Measurements from ENCODE around the gene EVA1A.

The EVA1A gene

GRCh38 chr2:75573145-75573878 is 12.6 kb upstream of the EVA1A start:
- H3K4me2 ChIP-seq (ENCODE audit: low read length), result no peak overlapping the region
- no peaks in the 10 kb centered on the region for H3F3A ChIP-seq (ENCODE audit: control insufficient read depth, insufficient read depth)
- TF ChIP-seq EZH2phosphoT487 (IDR thresholded peaks at IDR 0.05; ENCODE audit: borderline replicate concordance, low read length), result no peak
- TF ChIP-seq CTCF (IDR thresholded peaks at IDR 0.05; ENCODE audit: low read depth, low read length, poor library complexity, severe bottlenecking), result no peak
- H3K4me1 ChIP-seq (ENCODE audit: control insufficient read depth, low read length), result no peaks in the 10 kb centered on the region
- H3K9me2 ChIP-seq (replicated peaks; ENCODE audit: control insufficient read depth, low read length), result no peaks in the 10 kb centered on the region
- H4K20me1 ChIP-seq (ENCODE audit: control insufficient read depth, insufficient read depth, low read depth, low read length), result no peaks in the 10 kb centered on the region
- no peaks in the 10 kb centered on the region for H3K27me3 ChIP-seq (ENCODE audit: control insufficient read depth, low read length)
- no peaks in the 10 kb centered on the region for H3K79me2 ChIP-seq (ENCODE audit: control insufficient read depth, low read length)
- H3K36me3 ChIP-seq (ENCODE audit: control insufficient read depth, low read length), result no peaks in the 10 kb centered on the region
- no peak overlapping the region for H3K27ac ChIP-seq (ENCODE audit: low read depth, low read length)
- no peaks in the 10 kb centered on the region for H3K9me3 ChIP-seq (ENCODE audit: control insufficient read depth, insufficient read depth, low read length)
- no peak overlapping the region for H3K4me3 ChIP-seq (ENCODE audit: low read length)

- Histone ChIP-seq H4K20me1 (ENCODE audit: control insufficient read depth, insufficient read depth, low read depth, low read length) (no peaks in the 10 kb centered on the region), H3K9me3 (ENCODE audit: control insufficient read depth, insufficient read depth, low read length) (no peaks in the 10 kb centered on the region), H3K27me3 (ENCODE audit: control insufficient read depth, low read length) (no peaks in the 10 kb centered on the region), H3K9me2 (replicated peaks; ENCODE audit: control insufficient read depth, low read length) (no peaks in the 10 kb centered on the region), H3K36me3 (ENCODE audit: control insufficient read depth, low read length) (no peaks in the 10 kb centered on the region), H3K27ac (ENCODE audit: low read depth, low read length) (no peak overlapping the region), H3K4me2 (ENCODE audit: low read length) (no peak overlapping the region), H3K79me2 (ENCODE audit: control insufficient read depth, low read length) (no peaks in the 10 kb centered on the region), H3K4me3 (ENCODE audit: low read length) (no peak overlapping the region), H3F3A (ENCODE audit: control insufficient read depth, insufficient read depth) (no peaks in the 10 kb centered on the region), H3K4me1 (ENCODE audit: control insufficient read depth, low read length) (no peaks in the 10 kb centered on the region)
- no peak for TF ChIP-seq EZH2phosphoT487 (IDR thresholded peaks at IDR 0.05; ENCODE audit: borderline replicate concordance, low read length)
- no peak for TF ChIP-seq CTCF (IDR thresholded peaks at IDR 0.05; ENCODE audit: low read depth, low read length, poor library complexity, severe bottlenecking)
Measured at GRCh38 chr2:75571730-75572430, 11.1 kb upstream of the EVA1A start.

- H3K9me3 ChIP-seq (ENCODE audit: control insufficient read depth, insufficient read depth, low read length), result no peaks in the 10 kb centered on the region
- no peak overlapping the region for H3K4me2 ChIP-seq (ENCODE audit: low read length)
- no peaks in the 10 kb centered on the region for H3K4me1 ChIP-seq (ENCODE audit: control insufficient read depth, low read length)
- no peaks in the 10 kb centered on the region for H3K27me3 ChIP-seq (ENCODE audit: control insufficient read depth, low read length)
- H3K36me3 ChIP-seq (ENCODE audit: control insufficient read depth, low read length), result no peaks in the 10 kb centered on the region
- H3K9me2 ChIP-seq (replicated peaks; ENCODE audit: control insufficient read depth, low read length), result no peaks in the 10 kb centered on the region
- no peaks in the 10 kb centered on the region for H3F3A ChIP-seq (ENCODE audit: control insufficient read depth, insufficient read depth)
- no peaks in the 10 kb centered on the region for H3K79me2 ChIP-seq (ENCODE audit: control insufficient read depth, low read length)
- TF ChIP-seq EZH2phosphoT487 (IDR thresholded peaks at IDR 0.05; ENCODE audit: borderline replicate concordance, low read length) (no peak), CTCF (IDR thresholded peaks at IDR 0.05; ENCODE audit: low read depth, low read length, poor library complexity, severe bottlenecking) (no peak)
- no peak overlapping the region for H3K27ac ChIP-seq (ENCODE audit: low read depth, low read length)
- no peaks in the 10 kb centered on the region for H4K20me1 ChIP-seq (ENCODE audit: control insufficient read depth, insufficient read depth, low read depth, low read length)
- H3K4me3 ChIP-seq (ENCODE audit: low read length), result no peak overlapping the region
Measured at GRCh38 chr2:75570948-75571729, 10.4 kb upstream of the EVA1A start.

Data from DOHH2 (cell line).